ENCODE data around the gene PPP1R3D.
"Not testable (repeated sequence)": the region's sequence is repeated elsewhere in the genome, so short reads cannot be mapped to it uniquely, and the experiment has no call there.

The PPP1R3D gene

DNA sequence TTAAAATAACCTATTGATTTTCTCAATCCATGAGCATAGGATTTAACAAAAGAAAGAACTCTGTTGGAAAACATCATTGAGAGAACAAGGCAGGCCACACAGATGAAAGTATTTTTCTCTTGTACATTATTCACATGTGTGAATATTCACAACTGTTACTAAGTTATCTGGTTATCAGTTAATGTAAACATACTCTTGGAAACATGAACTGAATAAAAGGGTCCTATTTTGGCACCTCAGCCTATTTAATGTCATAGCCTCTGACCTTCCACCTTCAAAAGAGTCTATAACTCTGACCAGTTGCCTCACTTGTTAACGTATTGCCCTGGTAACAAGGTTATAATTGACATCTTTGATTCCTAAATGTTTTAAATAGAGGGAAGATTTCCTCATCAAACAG, 14.7 kb downstream of the PPP1R3D start:
- DNase-seq (ENCODE audit: low spot score): no peak

DNA sequence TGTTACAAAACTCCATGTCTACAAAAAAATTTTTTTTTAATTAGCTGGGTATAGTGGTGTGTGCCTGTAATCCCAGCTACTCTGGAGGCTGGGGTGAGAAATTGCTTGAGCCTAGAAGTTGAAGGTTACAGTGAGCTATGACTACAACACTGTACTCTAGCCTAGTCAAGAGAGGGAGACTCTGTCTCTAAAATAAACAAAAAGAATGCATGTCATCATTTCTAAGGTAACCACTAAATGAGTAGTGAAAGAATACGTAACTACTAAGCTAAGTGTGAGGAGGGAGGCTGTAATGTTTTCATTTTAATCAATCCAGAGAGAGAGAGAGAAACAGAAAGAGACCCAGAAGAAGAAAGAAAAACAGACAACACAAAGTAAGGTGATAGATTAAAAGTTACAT, 16.6 kb downstream of the PPP1R3D start:
- no peak for DNase-seq (ENCODE audit: low spot score)

DNA sequence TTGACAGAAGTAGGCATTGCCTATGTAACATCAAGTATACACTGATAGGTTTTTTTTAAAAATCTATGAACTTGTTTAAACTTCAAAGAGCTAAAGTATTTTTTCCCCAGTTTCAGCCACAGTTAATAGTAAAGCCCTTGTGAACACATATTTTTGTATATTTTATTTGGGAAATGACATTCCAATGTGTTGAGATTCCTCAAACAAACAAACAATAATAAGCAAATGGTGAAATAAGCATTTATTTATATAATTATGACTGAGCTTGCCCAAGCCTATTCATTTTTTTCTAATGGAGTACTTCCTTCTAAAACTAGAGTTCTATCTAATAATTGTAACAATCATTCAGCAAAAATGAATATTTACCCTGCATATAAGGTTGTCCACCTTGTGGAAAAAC, 19.2 kb downstream of the PPP1R3D start:
- DNase-seq (ENCODE audit: low spot score): no peak

DNA sequence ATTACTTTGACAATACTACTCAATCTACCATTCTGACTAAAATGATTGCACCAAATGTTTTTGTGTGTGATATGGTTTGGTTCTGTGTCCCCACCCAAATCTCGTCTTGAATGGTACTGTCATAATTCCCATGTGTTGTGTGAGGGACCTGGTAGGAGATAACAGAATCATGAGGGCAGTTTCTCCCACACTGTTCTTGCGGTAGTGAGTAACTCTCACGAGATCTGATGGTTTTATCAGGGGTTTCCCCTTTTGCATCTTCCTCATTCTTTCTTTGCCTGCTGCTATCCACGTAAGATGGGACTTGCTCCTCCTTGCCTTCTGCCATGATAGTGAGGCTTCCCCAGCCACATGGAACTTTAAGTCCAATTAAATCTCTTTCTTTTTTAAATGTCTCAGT, 27.5 kb downstream of the PPP1R3D start:
- peak; percentile 34 for DNase-seq (ENCODE audit: low spot score)

DNA sequence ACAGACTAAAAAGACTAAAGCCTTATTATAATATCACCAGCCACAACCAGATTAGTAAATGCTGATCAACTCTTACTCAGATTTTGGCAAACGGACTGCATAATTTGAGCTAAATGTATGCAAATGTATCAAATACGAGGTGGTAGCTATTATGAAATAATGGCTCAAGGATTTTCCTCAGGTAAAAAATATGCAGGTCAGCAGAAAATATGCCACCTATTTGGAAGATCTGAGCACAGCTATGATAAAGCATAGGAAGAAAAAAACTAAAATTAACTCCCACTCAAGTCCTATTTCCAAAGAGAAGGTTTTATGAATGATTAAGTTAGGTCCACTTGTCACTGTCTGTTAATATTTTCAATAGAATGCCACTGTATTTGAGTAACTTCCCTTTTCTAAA, 29.1 kb downstream of the PPP1R3D start:
- DNase-seq (ENCODE audit: low spot score): no peak

DNA sequence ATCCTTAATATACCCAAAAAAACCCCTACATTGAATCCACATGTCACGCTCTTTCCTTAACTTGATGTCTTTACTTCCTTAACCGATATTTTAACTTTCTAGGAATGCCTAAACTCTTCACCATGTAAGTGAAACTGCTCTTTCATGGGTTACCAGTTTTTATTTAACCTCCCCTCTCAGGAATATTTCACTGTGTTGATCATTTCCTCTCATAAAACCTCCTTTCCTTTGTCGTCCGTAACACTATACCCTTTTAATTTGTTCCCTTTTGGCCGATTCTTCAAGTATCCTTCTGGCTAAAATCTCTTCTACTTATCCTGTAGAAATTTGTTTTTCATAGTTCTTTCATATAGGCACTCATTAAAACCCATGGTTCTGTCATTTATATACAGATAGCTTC, 31.2 kb downstream of the PPP1R3D start:
- no peak for DNase-seq (ENCODE audit: low spot score)

DNA sequence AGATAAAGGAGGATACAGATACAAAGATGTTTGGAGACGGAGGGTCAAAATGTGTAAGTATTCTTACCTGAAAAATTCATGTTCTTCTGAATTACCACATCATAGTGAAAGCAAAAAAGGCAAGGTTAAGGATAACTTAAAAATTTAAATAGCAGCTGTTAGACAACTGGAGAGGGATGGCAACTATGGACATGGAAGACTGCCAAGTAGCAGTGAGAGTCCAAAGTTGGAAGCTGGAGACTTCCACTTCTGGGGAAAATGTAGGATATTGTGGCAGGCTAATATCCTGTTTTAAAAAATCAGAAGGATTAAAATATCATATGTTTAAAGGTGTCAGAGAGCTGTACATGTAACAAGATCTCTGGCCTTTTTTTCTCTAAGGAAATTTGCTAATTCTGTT, 36.5 kb downstream of the PPP1R3D start:
- no peak for DNase-seq (ENCODE audit: low spot score)

DNA sequence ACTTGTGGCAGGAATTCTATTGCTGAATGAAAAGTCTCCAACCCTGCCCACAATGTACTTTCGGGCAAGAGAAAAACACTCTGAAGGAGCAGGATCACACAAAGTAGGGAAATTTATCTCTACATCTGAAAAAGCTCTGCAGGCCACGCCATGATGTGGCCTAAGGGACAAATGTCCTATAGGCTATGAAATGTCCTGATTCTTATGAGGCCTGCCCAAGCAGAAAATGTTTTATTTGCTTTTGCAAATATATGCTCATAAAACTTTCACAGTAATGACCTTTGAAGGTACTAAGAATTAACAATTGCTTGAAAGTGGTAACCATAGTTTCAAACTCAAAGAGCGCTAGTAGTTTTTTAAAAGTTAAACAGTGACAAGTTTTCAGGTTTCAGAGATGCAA, 37.6 kb downstream of the PPP1R3D start:
- DNase-seq (ENCODE audit: low spot score): no peak

DNA sequence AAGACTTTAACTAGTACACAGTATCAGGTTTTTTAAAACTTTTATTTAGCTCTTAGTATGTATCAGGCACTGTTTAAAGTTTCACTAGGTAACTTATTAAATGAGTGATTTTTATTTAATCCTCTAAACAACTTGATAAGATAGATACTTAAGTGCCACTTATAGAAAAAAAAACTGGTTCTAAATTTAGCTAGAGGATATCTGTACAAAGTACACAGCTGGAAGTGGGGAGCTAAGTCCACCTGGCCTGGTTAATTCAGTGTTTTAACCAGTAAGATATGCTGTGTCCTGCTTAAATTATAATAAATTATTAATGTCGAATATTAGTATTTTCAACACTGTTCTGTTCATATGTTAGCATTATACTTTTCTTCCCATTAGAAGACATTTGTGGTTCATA, 44.2 kb downstream of the PPP1R3D start:
- DNase-seq (ENCODE audit: low spot score): no peak

DNA sequence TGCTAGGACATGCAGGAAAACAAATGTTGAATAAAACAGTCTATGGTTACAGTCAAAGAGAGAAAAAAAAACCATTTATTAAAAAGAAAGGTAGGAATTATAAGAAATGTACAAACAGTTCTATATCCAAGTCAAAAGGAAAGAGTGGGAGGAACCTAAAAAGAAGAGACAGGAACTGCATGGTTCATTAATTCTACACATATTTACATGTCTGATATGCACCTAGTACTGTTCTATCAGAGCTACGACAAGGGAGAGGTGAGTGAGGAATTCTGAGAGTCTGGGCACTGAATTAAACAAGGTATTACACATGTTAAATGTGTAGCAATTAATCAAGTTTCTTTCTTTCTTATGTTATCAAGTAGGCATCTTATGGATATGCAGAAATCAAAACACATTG, 48.5 kb downstream of the PPP1R3D start:
- peak; percentile 3 for DNase-seq (ENCODE audit: low spot score)

DNA sequence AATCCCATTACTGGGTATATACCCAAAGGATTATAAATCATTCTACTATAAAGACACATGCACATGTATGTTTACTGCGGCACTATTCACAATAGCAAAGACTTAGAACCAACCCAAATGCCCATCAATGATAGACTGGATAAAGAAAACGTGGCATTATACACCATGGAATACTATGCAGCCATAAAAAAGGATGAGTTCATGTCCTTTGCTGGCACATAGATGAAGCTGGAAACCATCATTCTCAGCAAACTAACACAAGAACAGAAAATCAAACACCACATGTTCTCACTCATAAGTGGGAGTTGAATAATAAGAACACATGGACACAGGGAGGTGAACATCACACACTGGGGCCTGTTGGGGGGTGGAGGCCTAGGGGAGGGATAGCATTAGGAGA, 50.1 kb downstream of the PPP1R3D start:
- DNase-seq (ENCODE audit: low spot score): not testable (repeated sequence)

DNA sequence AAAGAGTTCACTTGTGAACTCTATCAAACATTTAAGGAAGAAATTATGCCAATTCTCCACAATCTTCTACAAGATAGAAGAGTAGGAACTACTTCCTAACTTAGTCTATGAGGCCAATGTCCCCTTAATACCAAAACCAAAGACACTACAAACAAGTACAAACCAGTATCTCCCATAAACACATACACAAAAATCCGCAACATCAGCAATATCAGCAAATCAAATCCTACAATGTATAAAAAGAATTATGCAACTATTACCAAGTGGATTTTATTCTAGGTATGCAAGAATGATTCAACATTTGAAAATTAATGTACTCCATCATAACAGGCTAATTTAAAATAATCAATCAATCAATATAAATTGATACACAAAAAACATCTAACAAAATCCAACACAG, 52.1 kb downstream of the PPP1R3D start:
- DNase-seq (ENCODE audit: low spot score): no peak

Data from NAMALWA (cell line).